NCI-H1092 treated with DMSO at 0.1 percent for 48 hours (cell line): ENCODE data around the gene TNFAIP2.

Experiments
- DNase-seq: peaks from one replicate; lab custom pipeline; 2025; lab: John Stamatoyannopoulos, UW

Gene TNFAIP2

DNA sequence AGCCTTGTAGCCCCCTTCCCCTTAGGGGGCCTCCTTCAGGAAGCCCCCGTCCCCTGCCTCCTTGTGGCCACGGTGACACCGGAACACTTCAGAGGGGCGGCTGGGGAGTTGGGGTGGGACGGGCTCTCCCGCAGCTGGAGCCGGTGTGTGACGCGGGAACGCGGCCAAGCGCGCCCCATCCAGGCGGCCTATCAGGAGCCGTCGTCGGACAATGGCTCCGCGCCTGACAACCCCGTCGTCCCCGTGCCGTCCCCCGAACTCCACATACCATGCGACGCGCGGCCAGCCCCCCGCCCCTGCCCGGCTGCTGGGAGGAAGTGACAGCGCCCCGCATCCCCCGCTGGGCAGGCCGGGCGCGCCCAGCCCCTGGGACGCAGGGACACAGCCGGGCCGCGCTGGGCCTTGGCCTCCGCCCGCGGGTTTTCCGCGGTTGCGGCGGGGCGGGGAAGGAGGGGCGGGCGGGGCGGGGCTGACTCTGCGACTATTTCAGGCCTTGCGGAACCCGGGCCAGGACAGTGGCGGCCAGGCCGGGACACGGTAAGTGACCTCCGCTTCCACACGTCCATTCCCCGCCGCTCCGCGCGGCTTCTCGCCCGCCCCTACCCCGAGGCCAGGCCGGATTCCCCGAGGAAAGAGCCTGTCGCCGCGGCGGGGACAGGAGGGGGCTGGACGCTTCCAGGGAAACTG lies at the start of gene TNFAIP2:
Gene TNFAIP2, plus strand, starts transcription at position 515 of the 687 bp plus-strand sequence. CDS start 2,997 bp downstream, outside the sequence.
- peak; percentile 31 for DNase-seq

- no peak for DNase-seq
Measured at GRCh38 chr14:103073876-103074728, 49.2 kb upstream of the TNFAIP2 start.

- no peak for DNase-seq
Measured at GRCh38 chr14:103074729-103075367, 48.4 kb upstream of the TNFAIP2 start.

DNA sequence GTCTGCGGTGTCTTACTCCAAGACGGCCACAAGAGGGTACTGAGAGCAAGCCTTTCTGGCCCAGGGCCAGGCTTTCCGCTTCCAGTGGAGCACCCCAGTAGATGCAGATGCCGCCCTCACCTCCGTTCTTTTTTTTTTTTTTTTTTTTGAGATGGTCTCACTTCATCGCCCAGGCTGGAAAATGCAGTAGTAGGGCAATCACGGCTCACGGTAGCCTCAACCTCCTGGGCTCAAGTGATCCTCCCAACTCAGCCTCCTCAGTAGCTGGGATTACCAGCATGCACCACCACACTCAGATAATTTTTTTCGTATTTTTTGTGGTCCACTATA lies 44.9 kb upstream of the TNFAIP2 start:
- peak; percentile 44 for DNase-seq

GRCh38 chr14:103078860-103079587 lies 44.2 kb upstream of the TNFAIP2 start:
- DNase-seq, result no peak

GRCh38 chr14:103081951-103082350 lies 41.3 kb upstream of the TNFAIP2 start:
- no peak for DNase-seq

DNA sequence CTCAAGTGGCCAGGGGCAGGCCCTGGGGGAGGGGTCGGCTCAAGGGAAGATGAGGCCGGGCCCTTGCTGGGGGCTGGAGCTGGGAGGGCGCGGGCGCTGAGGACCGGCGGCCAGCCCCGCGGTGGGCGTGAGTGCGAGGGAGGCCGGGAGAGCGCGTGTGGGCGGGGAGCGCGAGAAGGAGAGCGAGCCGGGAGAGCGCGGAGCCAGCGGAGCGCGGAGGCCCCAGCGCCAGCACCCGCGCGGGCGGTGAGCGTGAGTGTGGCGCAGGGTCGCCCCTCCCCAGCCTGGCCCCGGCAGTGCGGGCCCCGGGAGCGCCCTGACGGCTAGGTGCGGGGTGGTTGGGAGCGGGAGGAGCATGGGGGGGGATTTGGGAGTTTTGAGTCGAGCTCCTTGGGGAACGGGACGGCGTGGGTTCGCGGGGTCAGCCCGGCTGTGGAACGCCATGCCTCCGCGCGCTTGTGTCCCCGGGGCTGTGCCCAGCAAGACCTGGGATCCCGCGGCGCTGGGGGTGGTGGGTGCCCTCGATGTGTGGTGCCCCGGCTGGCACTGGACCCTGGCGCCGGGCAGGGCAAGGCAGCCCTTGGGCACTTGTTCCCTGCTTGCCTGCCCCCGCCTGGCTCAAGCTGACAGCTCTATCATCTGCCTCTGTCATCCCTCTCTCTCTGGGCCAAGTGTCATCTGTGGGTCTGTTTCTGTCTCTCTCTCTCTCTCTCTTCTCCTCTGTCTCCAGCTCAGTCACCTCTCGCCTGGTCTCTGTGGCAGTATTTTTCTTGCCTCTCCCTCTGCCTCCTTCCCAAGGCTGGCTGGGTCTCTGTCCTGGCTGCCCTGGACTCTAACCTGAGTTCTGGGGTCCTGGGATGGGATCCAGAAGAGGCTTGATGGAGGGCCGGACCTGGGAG lies 39.0 kb upstream of the TNFAIP2 start, which contains the start of gene LBHD2:
Gene LBHD2, plus strand, starts transcription at position 190 of the 899 bp plus-strand sequence. CDS start 1,803 bp downstream, outside the sequence.
- no peak for DNase-seq

- DNase-seq, result no peak
Measured at GRCh38 chr14:103085106-103086091, 37.9 kb upstream of the TNFAIP2 start.

DNA sequence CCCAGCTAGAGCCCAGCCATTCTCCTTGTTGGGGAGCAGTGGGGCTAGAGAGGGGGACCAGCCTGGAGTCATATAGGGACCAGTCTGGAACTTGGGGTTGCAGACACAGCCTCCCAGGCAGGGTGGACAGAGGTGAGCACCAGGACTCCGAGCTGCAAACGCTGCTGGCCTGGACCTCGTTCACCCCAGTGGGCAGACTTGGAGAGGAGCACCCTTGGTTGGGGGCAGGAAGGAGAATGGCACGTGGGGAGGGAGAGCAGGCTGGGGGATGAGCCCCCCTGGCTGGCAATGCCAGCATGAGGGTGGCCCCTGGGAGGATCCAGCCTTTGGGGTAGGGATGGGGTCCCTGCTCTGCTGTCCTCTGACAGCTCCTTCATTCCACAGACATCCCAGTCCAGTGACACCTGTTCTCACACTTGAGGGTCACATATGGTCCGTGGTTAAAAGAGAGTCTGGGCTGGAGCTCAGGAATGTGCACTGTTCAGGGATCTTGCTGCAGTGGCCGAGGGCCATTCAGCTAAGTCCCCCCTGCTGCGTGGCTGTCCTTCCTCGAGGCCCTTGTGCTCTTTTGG lies 36.4 kb upstream of the TNFAIP2 start:
- DNase-seq, result no peak

DNA sequence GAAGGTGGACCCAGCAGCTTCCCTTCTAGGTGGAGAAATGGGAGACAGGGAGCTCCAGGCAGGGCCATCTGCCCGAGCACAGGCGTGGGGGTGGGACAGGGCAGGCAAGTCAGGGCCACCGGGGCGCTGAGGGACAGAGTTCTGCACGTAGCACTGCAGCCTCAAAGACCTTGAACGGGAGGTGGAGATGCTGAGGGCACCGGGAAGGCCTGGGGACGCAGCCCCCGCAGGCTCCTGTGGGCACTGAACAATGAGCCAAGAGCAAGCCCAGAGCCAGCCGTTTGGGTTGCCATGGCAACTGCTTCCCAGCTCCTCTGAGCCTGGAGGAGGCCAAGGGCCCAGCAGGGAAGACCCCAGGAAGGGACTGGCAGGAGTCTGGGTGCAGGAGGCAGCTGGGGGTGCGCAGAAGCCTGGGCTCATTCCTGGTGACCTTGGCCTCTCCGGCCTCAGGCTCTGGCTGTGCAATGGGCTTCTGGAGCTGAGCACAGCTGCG lies 35.9 kb upstream of the TNFAIP2 start:
- no peak for DNase-seq

DNA sequence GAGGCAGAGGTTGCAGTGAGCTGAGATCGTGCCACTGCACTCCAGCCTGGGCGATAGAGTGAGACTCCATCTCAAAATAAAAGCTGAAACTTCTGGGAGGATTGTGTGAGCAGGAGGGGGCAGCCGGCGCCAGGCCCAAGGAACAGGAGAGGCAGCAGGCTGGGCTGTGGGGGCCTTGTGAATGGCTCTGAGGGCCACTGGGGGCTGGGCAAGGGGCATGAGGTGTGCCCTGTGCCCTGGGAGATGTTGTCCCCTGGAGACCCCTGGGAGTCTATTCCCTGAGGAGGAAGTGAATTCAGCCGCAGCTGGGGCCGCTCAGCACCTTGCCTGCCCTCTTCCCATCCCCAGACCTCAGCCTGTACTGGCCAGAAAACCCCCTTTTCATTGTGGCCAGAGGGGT lies 34.3 kb upstream of the TNFAIP2 start:
- DNase-seq, result no peak

DNA sequence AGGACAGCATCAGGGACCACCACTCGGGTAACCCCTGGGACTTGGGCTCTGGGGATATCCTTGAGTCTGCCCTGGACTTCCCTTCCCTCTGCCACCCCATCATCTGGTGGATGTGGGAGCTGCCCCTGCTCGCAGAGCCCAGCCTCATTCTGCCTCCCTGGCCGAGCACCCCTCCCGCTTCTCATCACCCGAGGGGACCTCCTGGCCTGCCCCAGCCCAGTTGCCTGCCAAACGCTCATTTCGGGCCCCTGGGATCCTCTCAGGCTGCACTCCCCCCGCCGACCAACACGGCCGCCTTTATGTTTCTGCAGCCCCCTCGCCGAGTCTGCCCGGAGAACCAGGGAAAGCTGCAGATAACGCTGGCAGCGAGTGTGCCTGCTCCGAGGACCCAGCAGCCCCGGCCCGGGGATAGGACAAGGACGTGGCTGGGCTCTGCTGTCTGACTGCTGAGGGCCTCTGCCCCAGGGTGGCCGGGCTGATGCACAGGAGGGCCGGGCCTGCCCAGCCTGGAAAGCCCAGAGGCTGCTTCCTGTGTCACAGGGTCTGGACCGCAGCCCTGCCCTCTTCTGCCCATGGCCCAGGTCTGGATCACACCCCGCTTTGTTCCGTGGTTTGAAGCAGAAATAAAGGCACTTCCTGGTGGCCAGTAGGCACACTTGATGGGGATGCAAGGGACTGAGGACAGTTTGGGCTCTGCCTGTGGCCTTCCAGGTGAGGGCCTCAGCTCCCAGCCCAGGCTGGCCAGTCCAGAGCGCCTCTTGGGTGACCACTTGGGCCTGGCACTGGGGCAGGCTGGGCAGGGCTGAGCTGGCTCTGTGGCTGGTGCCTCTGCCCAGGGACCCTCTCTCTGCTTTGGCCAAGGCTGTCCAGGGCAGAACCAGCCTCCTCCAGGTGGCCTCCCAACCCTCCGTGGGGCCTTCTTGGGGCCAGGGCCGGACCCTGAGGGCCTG lies 33.6 kb upstream of the TNFAIP2 start:
- no peak for DNase-seq

GRCh38 chr14:103090481-103091020 lies 32.7 kb upstream of the TNFAIP2 start:
- DNase-seq, result no peak

DNA sequence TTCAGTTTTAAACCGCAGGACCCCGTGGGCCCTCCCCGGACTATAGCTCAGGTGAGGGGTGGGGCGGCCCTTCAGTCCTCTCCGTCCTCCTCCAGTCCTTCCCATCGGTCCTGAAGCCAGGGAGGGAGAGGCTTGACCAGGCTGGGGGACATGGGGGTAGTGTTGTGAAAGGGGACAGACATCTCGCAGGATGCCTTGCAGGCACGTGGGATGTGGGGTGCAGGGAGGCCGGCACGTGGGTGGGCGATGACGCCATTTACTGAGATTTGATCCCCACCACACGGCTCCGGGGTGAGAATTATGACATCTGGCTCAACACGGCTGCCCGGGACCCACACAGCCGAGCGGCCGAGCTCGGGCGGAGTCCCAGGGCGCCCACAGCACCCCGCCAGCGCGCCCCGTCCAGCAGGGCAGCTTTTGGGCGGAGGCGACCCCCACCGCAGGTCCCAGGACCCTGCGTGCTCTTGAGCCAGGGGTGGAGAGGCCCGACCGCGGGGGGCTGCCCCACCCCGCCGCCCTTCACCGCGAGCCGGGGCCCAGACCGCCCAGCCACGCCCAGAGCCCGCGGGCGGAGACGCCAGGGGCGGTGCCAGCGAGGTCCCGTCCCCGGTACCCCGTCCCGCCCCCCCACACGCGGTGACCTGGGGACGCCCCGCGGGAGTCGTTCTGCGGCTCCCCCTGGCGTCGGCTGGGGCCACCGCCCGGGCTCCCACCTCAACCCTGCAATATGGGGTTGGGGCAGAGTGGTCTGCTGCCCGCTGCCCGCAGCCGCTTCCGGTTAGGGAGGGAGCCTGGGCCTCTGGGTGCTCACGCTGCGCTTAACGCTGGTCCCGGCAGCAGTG lies 32.0 kb upstream of the TNFAIP2 start:
- no peak for DNase-seq

DNA sequence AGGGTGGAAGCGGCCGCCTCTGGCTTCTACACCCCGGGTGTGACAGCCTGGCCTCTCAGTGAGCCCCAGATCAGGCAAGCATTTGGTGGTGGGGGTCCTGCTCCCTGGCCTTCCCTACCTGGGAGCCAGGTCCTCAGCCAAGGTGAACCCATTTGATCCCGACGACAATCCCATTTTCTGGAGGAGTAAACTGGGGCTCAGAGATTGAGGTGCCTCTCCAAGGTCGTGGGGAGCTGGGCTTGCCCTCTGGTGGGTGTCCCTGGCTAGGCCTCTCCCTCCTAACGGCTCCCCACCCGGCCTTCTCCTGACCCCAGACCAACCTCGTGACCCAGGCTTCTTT lies 31.4 kb upstream of the TNFAIP2 start:
- DNase-seq, result no peak

DNA sequence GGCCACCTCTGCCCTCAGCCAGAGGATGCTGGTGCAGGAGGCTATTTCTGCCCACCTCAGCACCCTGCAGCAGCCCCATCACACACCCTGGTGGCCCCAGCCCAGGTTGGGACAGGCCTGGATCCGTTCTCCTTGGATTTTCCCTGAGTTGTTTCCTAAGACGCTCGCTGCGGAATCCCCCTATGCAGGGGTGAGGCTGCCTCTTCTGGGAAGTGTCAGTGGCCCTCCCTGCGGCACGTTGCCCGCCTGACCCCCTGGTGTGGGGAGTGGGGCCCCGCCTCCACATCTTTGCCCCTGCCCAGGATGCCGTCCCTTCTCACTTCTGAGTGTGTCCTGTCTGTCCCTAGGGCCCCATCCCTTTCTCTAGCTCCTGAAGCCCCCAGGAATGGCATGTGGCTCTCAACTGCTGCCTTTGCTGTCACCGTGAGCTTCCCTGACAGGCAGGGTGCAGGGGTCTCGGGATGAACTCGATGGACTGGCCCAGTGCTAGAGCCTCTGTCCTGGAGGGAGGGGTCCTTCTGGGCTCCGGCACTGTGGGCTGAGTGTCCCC lies 29.3 kb upstream of the TNFAIP2 start:
- DNase-seq, result no peak
